HL-60 (cell line): Measurements from ENCODE around the gene ZNF813.

Experiments used
- POLR2AphosphoS5 ChIP-seq: IDR thresholded peaks from 2 replicates; pipeline ENCODE4 v1.6.1; 2012; ENCODE audit warnings: low read depth
- TF ChIP-seq, protein P1 (sequence below): IDR thresholded peaks from one replicate; pipeline ENCODE4 v1.5.1; 2011; ENCODE audit warnings: low read length, control low read depth, inconsistent platforms; ENCODE audit not compliant: insufficient read depth

DNA sequence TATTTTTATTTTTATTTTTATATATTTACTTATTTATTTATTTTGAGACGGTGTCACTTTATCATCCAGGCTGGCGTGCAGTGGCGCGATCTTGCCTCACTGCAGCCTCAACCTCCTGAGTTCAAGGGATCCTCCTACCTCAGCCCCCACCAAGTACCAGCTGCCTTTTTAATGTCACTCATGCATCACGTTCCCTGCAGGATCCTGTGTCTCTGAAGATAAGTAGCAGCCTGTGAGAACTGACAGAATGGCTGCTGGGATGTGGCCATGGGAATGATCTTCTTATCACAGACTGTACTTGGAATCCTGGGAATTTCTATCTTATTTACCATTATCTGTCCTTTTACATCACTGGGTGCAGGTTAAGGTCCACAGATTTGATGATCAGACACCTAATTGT is 45.0 kb upstream of the ZNF813 start:
- TF ChIP-seq, protein P1, sequence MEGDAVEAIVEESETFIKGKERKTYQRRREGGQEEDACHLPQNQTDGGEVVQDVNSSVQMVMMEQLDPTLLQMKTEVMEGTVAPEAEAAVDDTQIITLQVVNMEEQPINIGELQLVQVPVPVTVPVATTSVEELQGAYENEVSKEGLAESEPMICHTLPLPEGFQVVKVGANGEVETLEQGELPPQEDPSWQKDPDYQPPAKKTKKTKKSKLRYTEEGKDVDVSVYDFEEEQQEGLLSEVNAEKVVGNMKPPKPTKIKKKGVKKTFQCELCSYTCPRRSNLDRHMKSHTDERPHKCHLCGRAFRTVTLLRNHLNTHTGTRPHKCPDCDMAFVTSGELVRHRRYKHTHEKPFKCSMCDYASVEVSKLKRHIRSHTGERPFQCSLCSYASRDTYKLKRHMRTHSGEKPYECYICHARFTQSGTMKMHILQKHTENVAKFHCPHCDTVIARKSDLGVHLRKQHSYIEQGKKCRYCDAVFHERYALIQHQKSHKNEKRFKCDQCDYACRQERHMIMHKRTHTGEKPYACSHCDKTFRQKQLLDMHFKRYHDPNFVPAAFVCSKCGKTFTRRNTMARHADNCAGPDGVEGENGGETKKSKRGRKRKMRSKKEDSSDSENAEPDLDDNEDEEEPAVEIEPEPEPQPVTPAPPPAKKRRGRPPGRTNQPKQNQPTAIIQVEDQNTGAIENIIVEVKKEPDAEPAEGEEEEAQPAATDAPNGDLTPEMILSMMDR, result no peak
- TF ChIP-seq POLR2AphosphoS5, result no peak
